Upper lobe of left lung (tissue), 6 donors: Measurements from ENCODE around the gene RBMX. TPM values are rescaled to one million over a fixed set of nuclear protein-coding genes. Genes with fewer than 3 reads are reported as not detected.
A peak's percentile ranks its signal among the peaks of the same experiment; 100 is the strongest.

Experiments
- ATAC-seq, 2 donors: fragments of 200-7000 bp; cut with Tn5 transposase; one replicate each; pipeline ENCODE4 v1.9.1; 2022; ENCODE audit warnings: mild to moderate bottlenecking in 2 of 2, moderate library complexity in 2 of 2; ENCODE audit not compliant: low FRiP score in 2 of 2
- DNase-seq, 2 donors: peaks; one replicate each; pipeline ENCODE4 v3.0.0-alpha.2; 2019 to 2020
- H3K27ac ChIP-seq, 4 donors: fragments of 200-600 bp; sonication (generic); one replicate each; pipeline ENCODE4 v1.5.1; 2016 to 2019
- H3K27me3 ChIP-seq, 4 donors: fragments of 200-600 bp; sonication (generic); one replicate each; pipeline ENCODE4 v1.5.1; 2017 to 2019
- H3K36me3 ChIP-seq, 4 donors: fragments of 200-600 bp; sonication (generic); one replicate each; pipeline ENCODE4 v1.5.1; 2016 to 2019
- H3K4me1 ChIP-seq, 4 donors: fragments of 200-600 bp; sonication (generic); one replicate each; pipeline ENCODE4 v1.5.1; 2018 to 2019
- H3K4me3 ChIP-seq, 4 donors: fragments of 200-600 bp; sonication (generic); one replicate each; pipeline ENCODE4 v1.5.1; 2017 to 2019; ENCODE audit warnings: mild to moderate bottlenecking in 2 of 4, moderate library complexity in 1 of 4
- H3K9me3 ChIP-seq, 4 donors: fragments of 200-600 bp; sonication (generic); one replicate each; pipeline ENCODE4 v1.5.1; 2018 to 2019
- CTCF ChIP-seq, 6 experiments: fragments of 450-650 bp in 4 of 6; fragments of 200-600 bp in 2 of 6; sonication (generic) in 2 of 6; IDR thresholded peaks; one replicate each; pipeline ENCODE4 v1.5.1; 2016 to 2019; ENCODE audit warnings: antibody characterized with exemption in 6 of 6
- EP300 ChIP-seq, 4 donors: sonication (generic); formaldehyde crosslinking; IDR thresholded peaks; one replicate each; pipeline ENCODE4 v1.5.1; 2017; ENCODE audit warnings: antibody characterized with exemption in 4 of 4, control low read depth in 2 of 4
- POLR2A ChIP-seq, 4 donors: fragments of 450-650 bp; IDR thresholded peaks; one replicate each; pipeline ENCODE4 v1.5.1; 2016 to 2017; ENCODE audit warnings: antibody characterized with exemption in 4 of 4, mild to moderate bottlenecking in 2 of 4
- POLR2AphosphoS5 ChIP-seq, 2 donors: sonication (generic); formaldehyde crosslinking; IDR thresholded peaks; one replicate each; pipeline ENCODE4 v1.5.1; 2017; ENCODE audit warnings: antibody characterized with exemption in 2 of 2
- WGBS, 2 donors: methylation state at CpG; one replicate each; pipeline ENCODE4 v1.1.5; 2017 to 2018; 5-methylcytosine and 5-hydroxymethylcytosine counted together
- total RNA-seq, 6 donors: library from RNA; depleted of rRNA in 4 of 6; stranded (reverse); fragments of >200 nt in 4 of 6; gene quantifications; one replicate each; pipeline versions ENCODE4 v1.1.0 to v1.2.1, GENCODE V29; 2016 to 2021
- donor health status: DM: no; HTN: no; CAD: no; lungs with moderate emphysema.
- donor health status: DM: no; HTN: yes; CAD: no; lungs with severe emphysema.

RBMX gene
- total RNA-seq, 6 donors from 2014 or later, result 97.9 to 206 (median 149) TPM

- no peaks in the 10 kb centered on the region for H3K9me3 ChIP-seq
- WGBS, 2 donors, result 32 to 61% methylated on average over 4 of the region's 4 CpGs
- H3K4me1 ChIP-seq, result no peaks in the 10 kb centered on the region
- H3K27me3 ChIP-seq, result no peaks in the 10 kb centered on the region
- no peak overlapping the region for H3K4me3 ChIP-seq
- TF ChIP-seq EP300 (IDR thresholded peaks at IDR 0.05), result no peak
- TF ChIP-seq POLR2A (IDR thresholded peaks at IDR 0.05), result no peak
- TF ChIP-seq POLR2AphosphoS5 (IDR thresholded peaks at IDR 0.05), result no peak
- no peak for TF ChIP-seq CTCF (IDR thresholded peaks at IDR 0.05)
- ATAC-seq (no peak), DNase-seq (no peak)
- peaks cover 0 to 52% (median 11%) of the 10 kb centered on the region in 4 donors for H3K36me3 ChIP-seq
- H3K27ac ChIP-seq, result peak overlapping the region in 1 of 4 donors; percentile 7
These were observed 13.4 kb downstream of the RBMX start for GRCh38 chrX:136867096-136867491.

- no peak for ATAC-seq
- Histone ChIP-seq H3K36me3 (peaks cover 0 to 47% (median 9%) of the 10 kb centered on the region in 4 donors), H3K27me3 (no peaks in the 10 kb centered on the region)
These were observed 14.0 kb downstream of the RBMX start for GRCh38 chrX:136866337-136867095.

GRCh38 chrX:136865270-136866158, 15.0 kb downstream of the RBMX start:
- DNase-seq (no peak), ATAC-seq (no peak)
- 90% methylated on average over 9 of the region's 9 CpGs for WGBS, 2 donors
- H3K27ac ChIP-seq, result peak overlapping the region in 1 of 4 donors; percentile 46
- no peaks in the 10 kb centered on the region for H3K9me3 ChIP-seq
- H3K4me1 ChIP-seq, result no peaks in the 10 kb centered on the region
- no peak overlapping the region for H3K4me3 ChIP-seq
- H3K27me3 ChIP-seq, result no peaks in the 10 kb centered on the region
- TF ChIP-seq EP300 (IDR thresholded peaks at IDR 0.05), result no peak
- TF ChIP-seq POLR2AphosphoS5 (IDR thresholded peaks at IDR 0.05), result no peak
- no peak for TF ChIP-seq CTCF (IDR thresholded peaks at IDR 0.05)
- no peak for TF ChIP-seq POLR2A (IDR thresholded peaks at IDR 0.05)
- peaks cover 0 to 46% (median 3%) of the 10 kb centered on the region in 4 donors for H3K36me3 ChIP-seq

More at GRCh38 chrX:136866337-136867095, 14.0 kb downstream of the RBMX start:
- no peaks in the 10 kb centered on the region for H3K4me1 ChIP-seq
- H3K9me3 ChIP-seq, result no peaks in the 10 kb centered on the region
- H3K27ac ChIP-seq, result peak overlapping the region in 2 of 4 donors; percentile 7 to 46
- WGBS, 2 donors, result 59 to 66% methylated on average over 14 of the region's 14 CpGs
- DNase-seq, result no peak
- no peak overlapping the region for H3K4me3 ChIP-seq
- TF ChIP-seq POLR2AphosphoS5 (IDR thresholded peaks at IDR 0.05), result no peak
- TF ChIP-seq EP300 (IDR thresholded peaks at IDR 0.05), result no peak
- no peak for TF ChIP-seq CTCF (IDR thresholded peaks at IDR 0.05)
- no peak for TF ChIP-seq POLR2A (IDR thresholded peaks at IDR 0.05)

- TF ChIP-seq POLR2AphosphoS5 (IDR thresholded peaks at IDR 0.05) (no peak), CTCF (IDR thresholded peaks at IDR 0.05) (no peak), EP300 (IDR thresholded peaks at IDR 0.05) (no peak), POLR2A (IDR thresholded peaks at IDR 0.05) (no peak)
- DNase-seq (no peak), ATAC-seq (no peak)
- no peaks in the 10 kb centered on the region for H3K9me3 ChIP-seq
- H3K27me3 ChIP-seq, result no peaks in the 10 kb centered on the region
- no peaks in the 10 kb centered on the region for H3K4me1 ChIP-seq
- H3K4me3 ChIP-seq, result no peak overlapping the region
- H3K36me3 ChIP-seq, result peaks cover 0 to 32% (median 2%) of the 10 kb centered on the region in 4 donors
- WGBS, 2 donors, result 78 to 96% methylated on average over 2 of the region's 2 CpGs
- H3K27ac ChIP-seq, result no peak overlapping the region
These were observed 16.7 kb downstream of the RBMX start for GRCh38 chrX:136863826-136864225.
